BLaER1 (cell line): ENCODE data around the gene PCSK2.

ENCODE experiments used
- H3K27ac ChIP-seq: shearing (Covaris generic); formaldehyde crosslinking; 2 replicates; pipeline ENCODE4 v1.8.1; 2022
- H3K27me3 ChIP-seq: shearing (Covaris generic); formaldehyde crosslinking; 2 replicates; pipeline ENCODE4 v1.8.1; 2022
- H3K36me3 ChIP-seq: shearing (Covaris generic); formaldehyde crosslinking; 2 replicates; pipeline ENCODE4 v1.8.1; 2022
- H3K4me1 ChIP-seq: shearing (Covaris generic); formaldehyde crosslinking; 2 replicates; pipeline ENCODE4 v1.8.1; 2022
- H3K4me2 ChIP-seq: shearing (Covaris generic); formaldehyde crosslinking; 2 replicates; pipeline ENCODE4 v1.8.1; 2022
- H3K4me3 ChIP-seq: shearing (Covaris generic); formaldehyde crosslinking; 2 replicates; pipeline ENCODE4 v1.8.1; 2022
- H3K9ac ChIP-seq: shearing (Covaris generic); formaldehyde crosslinking; 2 replicates; pipeline ENCODE4 v1.8.1; 2022
- H3K9me3 ChIP-seq: shearing (Covaris generic); formaldehyde crosslinking; 2 replicates; pipeline ENCODE4 v1.8.1; 2022
- H4K20me1 ChIP-seq: shearing (Covaris generic); formaldehyde crosslinking; 2 replicates; pipeline ENCODE4 v1.8.1; 2022
- Cebpa-rat ChIP-seq: shearing (Covaris generic); IDR thresholded peaks from 2 replicates; pipeline ENCODE4 v1.8.1; 2022

Gene PCSK2

DNA sequence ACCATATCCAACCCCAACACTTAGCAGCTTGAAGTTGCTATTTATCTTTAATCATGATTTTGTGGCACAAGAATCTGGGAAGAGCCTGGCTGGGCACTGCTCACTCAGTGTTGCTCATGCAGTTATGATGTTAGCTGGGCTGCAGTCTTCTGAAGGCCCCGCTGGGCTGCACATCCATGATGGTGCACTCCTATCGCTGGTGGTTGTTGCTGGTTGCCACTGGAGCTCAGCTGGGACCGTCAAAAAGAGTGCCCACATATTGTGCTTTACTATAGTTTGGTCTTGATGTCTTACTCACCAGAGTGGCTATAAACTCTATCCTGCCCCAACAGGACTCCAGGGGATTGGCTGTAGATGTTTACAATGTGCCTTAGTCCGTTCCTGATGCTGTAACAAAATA, 137.8 kb downstream of the PCSK2 start:
- Histone ChIP-seq H3K4me2 (no peak overlapping the region), H3K9ac (no peak overlapping the region), H3K9me3 (no peaks in the 10 kb centered on the region), H4K20me1 (no peaks in the 10 kb centered on the region), H3K36me3 (no peaks in the 10 kb centered on the region), H3K27ac (no peak overlapping the region), H3K4me3 (no peak overlapping the region), H3K4me1 (no peaks in the 10 kb centered on the region), H3K27me3 (no peaks in the 10 kb centered on the region)
- TF ChIP-seq Cebpa-rat = no peak

DNA sequence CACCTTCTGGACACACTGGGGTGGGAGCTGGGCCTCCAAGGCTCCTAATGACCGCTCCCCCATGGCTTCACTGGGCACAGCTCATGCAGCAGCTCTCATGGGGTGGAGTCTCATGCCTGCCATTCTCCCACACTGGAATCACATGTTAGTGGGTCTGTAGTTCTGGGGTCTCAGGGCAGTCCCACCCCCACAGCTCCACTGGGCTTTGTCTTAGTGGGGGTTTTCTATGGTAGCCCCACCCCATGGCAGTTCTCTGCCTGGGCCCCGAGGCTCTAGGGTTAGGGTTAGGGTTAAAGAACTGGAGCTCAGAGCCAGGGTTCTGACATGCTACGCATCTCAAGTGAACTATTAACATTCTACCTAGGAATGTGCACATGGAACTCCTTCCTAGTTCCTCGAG, 139.0 kb downstream of the PCSK2 start:
- TF ChIP-seq Cebpa-rat = no peak
- Histone ChIP-seq H3K9ac (no peak overlapping the region), H3K27ac (no peak overlapping the region), H3K36me3 (no peaks in the 10 kb centered on the region), H3K4me3 (no peak overlapping the region), H4K20me1 (no peaks in the 10 kb centered on the region), H3K4me2 (no peak overlapping the region), H3K4me1 (no peaks in the 10 kb centered on the region), H3K27me3 (no peaks in the 10 kb centered on the region), H3K9me3 (no peaks in the 10 kb centered on the region)

DNA sequence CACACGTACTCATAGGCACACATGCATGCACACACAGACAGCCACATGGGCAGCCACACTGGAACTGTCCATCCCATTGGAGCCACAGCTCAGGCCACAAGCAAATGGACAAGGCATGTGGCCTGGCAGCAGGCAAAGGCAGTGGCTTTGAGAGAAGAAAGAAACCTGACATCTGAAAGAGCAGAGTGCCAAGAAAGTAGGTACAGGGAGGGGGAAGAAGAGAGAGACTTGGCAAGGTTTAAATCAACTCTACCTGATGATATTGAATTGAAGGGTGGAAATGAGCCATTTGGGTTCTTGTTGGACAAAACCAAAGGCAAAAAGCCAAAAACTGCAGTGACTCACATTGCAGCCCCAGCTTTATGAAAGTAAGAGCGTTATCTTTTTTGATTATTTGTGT, 142.7 kb downstream of the PCSK2 start:
- Histone ChIP-seq H4K20me1 (no peaks in the 10 kb centered on the region), H3K4me2 (no peak overlapping the region), H3K9me3 (no peaks in the 10 kb centered on the region), H3K36me3 (no peaks in the 10 kb centered on the region), H3K9ac (no peak overlapping the region), H3K4me3 (no peak overlapping the region), H3K4me1 (no peaks in the 10 kb centered on the region), H3K27me3 (no peaks in the 10 kb centered on the region), H3K27ac (no peak overlapping the region)
- no peak for TF ChIP-seq Cebpa-rat

GRCh38 chr20:17372806-17373440, 146.1 kb downstream of the PCSK2 start:
- H4K20me1 ChIP-seq = no peaks in the 10 kb centered on the region
- no peak overlapping the region for H3K9ac ChIP-seq
- no peaks in the 10 kb centered on the region for H3K9me3 ChIP-seq
- H3K27me3 ChIP-seq = no peaks in the 10 kb centered on the region
- H3K4me1 ChIP-seq = no peaks in the 10 kb centered on the region
- H3K4me2 ChIP-seq = no peak overlapping the region
- H3K4me3 ChIP-seq = no peak overlapping the region
- no peaks in the 10 kb centered on the region for H3K36me3 ChIP-seq
- H3K27ac ChIP-seq = no peak overlapping the region
- TF ChIP-seq Cebpa-rat = no peak

DNA sequence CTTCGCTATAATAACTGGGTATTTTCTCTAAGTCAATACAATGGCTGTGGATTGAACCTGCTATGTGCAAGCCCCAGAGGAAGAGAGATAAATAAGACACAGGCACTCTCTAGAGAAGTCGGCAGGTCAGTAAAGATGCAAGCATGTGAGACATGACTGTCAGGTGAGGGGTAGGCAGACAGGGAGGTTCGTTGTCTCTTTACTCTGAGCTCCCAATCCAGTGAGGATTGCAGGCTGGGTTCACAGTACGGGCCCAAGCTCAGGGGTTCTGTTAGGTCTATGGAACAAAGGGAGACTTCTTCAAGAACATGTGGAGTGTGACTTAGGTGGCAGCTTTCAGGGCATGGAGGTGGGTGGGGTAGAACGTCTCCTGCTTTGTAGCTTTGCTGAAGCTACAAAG, 147.2 kb downstream of the PCSK2 start:
- no peaks in the 10 kb centered on the region for H3K27me3 ChIP-seq
- H3K9ac ChIP-seq = no peak overlapping the region
- H3K9me3 ChIP-seq = no peaks in the 10 kb centered on the region
- TF ChIP-seq Cebpa-rat = no peak
- H3K27ac ChIP-seq = no peak overlapping the region
- no peak overlapping the region for H3K4me3 ChIP-seq
- no peaks in the 10 kb centered on the region for H3K36me3 ChIP-seq
- no peaks in the 10 kb centered on the region for H3K4me1 ChIP-seq
- no peak overlapping the region for H3K4me2 ChIP-seq
- no peaks in the 10 kb centered on the region for H4K20me1 ChIP-seq

DNA sequence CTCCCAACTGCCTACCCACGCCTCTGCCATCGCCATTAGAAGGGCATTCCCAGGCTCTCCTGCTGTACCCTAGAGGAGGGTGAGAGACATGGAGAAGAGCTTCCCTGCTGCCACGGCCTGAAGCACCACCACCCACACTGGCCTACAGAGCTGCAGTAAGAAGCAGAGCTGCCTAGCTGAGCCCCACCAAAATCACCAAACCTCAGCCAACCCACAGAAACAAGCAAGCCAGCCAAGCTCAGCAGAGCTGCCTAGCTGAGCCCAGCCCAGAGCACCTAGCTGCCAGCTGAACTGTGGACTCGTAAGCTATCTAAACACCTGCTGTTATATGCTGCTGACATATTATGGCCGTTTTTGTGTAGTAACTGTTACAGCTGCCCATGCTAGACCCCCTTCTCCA, 149.2 kb downstream of the PCSK2 start:
- H3K9me3 ChIP-seq = no peaks in the 10 kb centered on the region
- no peaks in the 10 kb centered on the region for H3K27me3 ChIP-seq
- no peaks in the 10 kb centered on the region for H3K36me3 ChIP-seq
- no peak for TF ChIP-seq Cebpa-rat
- H3K4me3 ChIP-seq = no peak overlapping the region
- H3K27ac ChIP-seq = no peak overlapping the region
- H3K9ac ChIP-seq = no peak overlapping the region
- no peak overlapping the region for H3K4me2 ChIP-seq
- no peaks in the 10 kb centered on the region for H4K20me1 ChIP-seq
- no peaks in the 10 kb centered on the region for H3K4me1 ChIP-seq

- H3K27me3 ChIP-seq = no peaks in the 10 kb centered on the region
- no peaks in the 10 kb centered on the region for H3K9me3 ChIP-seq
- H3K36me3 ChIP-seq = no peaks in the 10 kb centered on the region
Observed at GRCh38 chr20:17377231-17377630, 150.4 kb downstream of the PCSK2 start.

GRCh38 chr20:17379651-17380050, 152.8 kb downstream of the PCSK2 start:
- Histone ChIP-seq H3K4me3 (no peak overlapping the region), H4K20me1 (no peaks in the 10 kb centered on the region), H3K36me3 (no peaks in the 10 kb centered on the region), H3K27ac (no peak overlapping the region), H3K4me1 (no peaks in the 10 kb centered on the region), H3K27me3 (no peaks in the 10 kb centered on the region), H3K9ac (no peak overlapping the region), H3K9me3 (no peaks in the 10 kb centered on the region), H3K4me2 (no peak overlapping the region)
- no peak for TF ChIP-seq Cebpa-rat

More at GRCh38 chr20:17377231-17377630, 150.4 kb downstream of the PCSK2 start:
- Histone ChIP-seq H3K9ac (no peak overlapping the region), H3K4me1 (no peaks in the 10 kb centered on the region), H4K20me1 (no peaks in the 10 kb centered on the region), H3K4me3 (no peak overlapping the region), H3K27ac (no peak overlapping the region), H3K4me2 (no peak overlapping the region)
- no peak for TF ChIP-seq Cebpa-rat

DNA sequence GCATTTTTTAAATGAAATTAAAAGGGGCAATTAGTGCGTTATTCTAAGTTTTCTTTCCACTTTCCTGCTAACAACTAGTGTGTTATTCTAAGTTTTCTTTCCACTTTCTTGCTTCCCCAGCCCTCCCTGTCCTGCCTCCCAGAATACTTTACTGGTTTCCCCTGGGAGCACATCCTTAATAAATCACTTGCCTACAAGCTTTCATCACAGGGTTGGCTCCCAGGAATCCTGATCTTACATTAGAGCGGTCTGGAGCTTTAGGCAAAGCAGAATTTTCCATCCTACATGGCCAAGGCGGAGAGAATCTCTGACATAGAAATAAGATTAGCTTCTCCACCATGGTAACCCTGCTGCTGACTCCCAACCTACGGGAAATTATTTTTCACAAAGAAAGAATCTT, 154.0 kb downstream of the PCSK2 start:
- H3K9me3 ChIP-seq = no peaks in the 10 kb centered on the region
- H3K4me1 ChIP-seq = no peaks in the 10 kb centered on the region
- no peak overlapping the region for H3K9ac ChIP-seq
- H3K4me2 ChIP-seq = no peak overlapping the region
- no peak overlapping the region for H3K4me3 ChIP-seq
- H4K20me1 ChIP-seq = no peaks in the 10 kb centered on the region
- TF ChIP-seq Cebpa-rat = no peak
- H3K27me3 ChIP-seq = no peaks in the 10 kb centered on the region
- H3K27ac ChIP-seq = no peak overlapping the region
- no peaks in the 10 kb centered on the region for H3K36me3 ChIP-seq

DNA sequence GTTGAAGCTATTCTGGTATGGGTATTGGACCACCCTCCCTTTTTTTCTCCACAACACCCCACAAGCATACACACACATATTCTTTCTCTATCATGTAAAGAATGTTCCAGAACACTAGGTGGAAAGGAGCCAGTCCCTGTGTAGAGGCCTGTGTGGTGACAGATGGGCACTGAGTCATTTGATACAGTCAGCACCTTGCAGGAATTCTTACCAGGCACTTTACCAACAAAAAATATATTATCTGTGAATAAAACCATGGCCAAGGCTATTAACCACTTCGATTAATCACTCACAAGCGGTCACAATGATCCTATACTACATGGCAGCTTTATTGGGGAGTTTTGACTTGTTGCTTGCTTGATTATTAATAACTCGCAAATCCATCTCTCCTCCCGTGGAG, 154.9 kb downstream of the PCSK2 start:
- Histone ChIP-seq H3K4me2 (no peak overlapping the region), H3K4me3 (no peak overlapping the region), H3K27ac (no peak overlapping the region), H3K36me3 (no peaks in the 10 kb centered on the region), H3K9me3 (no peaks in the 10 kb centered on the region), H3K9ac (no peak overlapping the region), H3K4me1 (no peaks in the 10 kb centered on the region), H3K27me3 (no peaks in the 10 kb centered on the region), H4K20me1 (no peaks in the 10 kb centered on the region)
- TF ChIP-seq Cebpa-rat = no peak

- Histone ChIP-seq H3K9me3 (no peaks in the 10 kb centered on the region), H3K4me1 (no peaks in the 10 kb centered on the region), H3K27ac (no peak overlapping the region), H3K9ac (no peak overlapping the region), H3K36me3 (no peaks in the 10 kb centered on the region), H3K27me3 (no peaks in the 10 kb centered on the region), H3K4me3 (no peak overlapping the region), H3K4me2 (no peak overlapping the region), H4K20me1 (no peaks in the 10 kb centered on the region)
- no peak for TF ChIP-seq Cebpa-rat
Observed at GRCh38 chr20:17385798-17386197, 159.0 kb downstream of the PCSK2 start.
